ENCODE data around the gene ANKRD33B.
"Not testable (repeated sequence)": the region's sequence is repeated elsewhere in the genome, so short reads cannot be mapped to it uniquely, and the experiment has no call there.

The ANKRD33B gene

DNA sequence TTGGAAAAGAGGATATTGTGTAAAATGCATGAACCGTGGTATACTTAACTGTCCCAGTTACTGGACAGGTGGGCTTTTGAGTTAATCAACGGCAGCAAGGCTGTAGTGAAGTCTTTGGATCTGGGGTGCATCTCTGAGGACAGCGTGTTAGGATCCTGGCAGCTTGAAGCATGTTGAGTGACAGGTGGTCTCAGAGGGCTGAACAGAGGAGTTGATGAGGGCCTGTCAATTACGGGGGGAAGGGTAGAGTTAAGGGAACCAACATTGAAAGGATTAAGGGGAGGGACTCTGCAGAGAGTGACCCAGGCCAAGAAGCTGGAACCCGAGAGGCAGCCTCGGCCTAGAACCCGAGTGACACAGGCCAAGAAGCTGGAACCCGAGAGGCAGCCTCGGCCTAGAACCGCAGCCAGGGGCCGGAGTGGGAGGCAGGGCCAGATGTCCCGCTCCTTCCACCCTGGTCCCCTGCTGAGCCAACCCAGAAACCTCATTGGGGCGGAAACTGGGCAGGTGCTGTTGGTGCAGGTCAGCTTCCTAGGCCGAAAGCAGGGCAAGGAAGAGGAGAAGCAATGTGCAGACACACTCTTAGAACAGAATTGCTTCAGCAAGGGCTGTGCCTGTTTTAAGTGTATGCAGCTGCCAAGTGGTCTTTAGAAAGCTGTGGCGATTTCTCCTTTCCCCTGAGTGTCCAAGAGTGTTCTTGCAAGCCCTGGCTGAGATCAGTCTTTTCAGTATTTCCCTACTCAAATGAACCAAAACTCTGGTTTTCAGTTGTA lies 62.0 kb downstream of the ANKRD33B start:
- no peak overlapping the region for H3K27ac ChIP-seq (ENCODE audit: low read depth, low read length)
- no peaks in the 10 kb centered on the region for H3K36me3 ChIP-seq (ENCODE audit: insufficient read depth, low read length)
- H3K27me3 ChIP-seq (ENCODE audit: insufficient read depth, low read length), result no peaks in the 10 kb centered on the region
- 87% methylated on average over 15 of the region's 15 CpGs for WGBS
- H3K9me3 ChIP-seq (ENCODE audit: insufficient read depth, low read depth, low read length), result no peaks in the 10 kb centered on the region
- H3K4me1 ChIP-seq (ENCODE audit: insufficient read depth, low read length), result peaks cover 6% of the 10 kb centered on the region
- no peak overlapping the region for H3K9ac ChIP-seq (ENCODE audit: low read depth, low read length)
- H3K4me3 ChIP-seq (ENCODE audit: low read length), result no peak overlapping the region

DNA sequence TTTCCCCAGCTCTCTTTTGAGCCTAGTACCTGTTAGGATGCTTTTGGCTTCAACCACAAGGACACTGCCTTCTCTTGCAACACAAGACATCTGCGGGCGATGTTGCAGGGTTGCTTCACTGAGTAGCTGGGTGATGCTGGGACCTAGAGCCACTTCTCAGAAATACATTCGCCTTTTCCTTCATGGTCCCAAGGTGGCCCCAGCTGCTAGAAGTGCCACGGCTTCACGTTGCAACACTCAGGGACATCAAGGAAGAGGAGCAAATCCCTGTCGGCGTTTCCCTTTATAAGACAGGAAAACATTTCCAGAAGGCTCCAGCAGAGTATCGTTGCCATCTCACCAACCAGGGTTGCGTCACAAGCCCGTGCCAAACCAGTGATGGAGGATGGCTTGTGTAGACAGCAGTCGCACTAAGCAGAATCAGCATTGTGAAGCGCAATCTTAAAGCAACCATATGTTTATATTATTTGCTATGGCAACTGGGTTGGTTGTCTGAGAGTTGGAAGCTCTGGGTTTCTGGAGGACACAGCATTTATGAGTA lies 62.7 kb downstream of the ANKRD33B start:
- Histone ChIP-seq H3K27ac (ENCODE audit: low read depth, low read length) (no peak overlapping the region), H3K4me1 (ENCODE audit: insufficient read depth, low read length) (peaks cover 11% of the 10 kb centered on the region)
- WGBS, result 92% methylated on average over 12 of the region's 12 CpGs

DNA sequence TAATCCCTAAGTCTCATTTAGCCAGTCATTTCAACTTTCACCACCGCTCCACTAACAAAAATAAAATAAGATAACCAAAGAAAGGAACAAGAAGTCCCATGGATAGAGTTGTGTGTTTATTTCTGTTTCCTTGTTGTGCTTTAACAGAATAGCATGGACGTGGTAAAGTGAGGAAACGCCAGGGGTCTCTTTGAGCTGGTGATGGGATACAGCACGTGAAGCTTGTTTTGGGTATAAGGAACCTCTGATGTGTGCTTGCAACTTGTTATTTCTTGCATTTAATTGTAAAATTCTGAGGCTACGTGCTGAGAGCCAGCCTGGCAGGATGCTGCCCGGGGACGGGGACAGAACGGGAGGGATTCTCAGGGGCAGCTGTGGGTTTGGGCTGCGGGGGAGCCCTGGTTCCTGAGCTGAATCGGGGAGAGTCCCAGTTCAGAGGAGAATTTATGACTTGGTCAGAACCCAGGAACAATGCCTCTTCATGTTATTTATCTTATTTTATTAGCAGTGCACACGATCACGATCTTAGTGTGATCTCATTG lies 63.4 kb downstream of the ANKRD33B start:
- no peaks in the 10 kb centered on the region for H3K36me3 ChIP-seq (ENCODE audit: insufficient read depth, low read length)
- H3K9me3 ChIP-seq (ENCODE audit: insufficient read depth, low read depth, low read length), result no peaks in the 10 kb centered on the region
- WGBS, result 6% methylated on average over 9 of the region's 12 CpGs
- H3K4me1 ChIP-seq (ENCODE audit: insufficient read depth, low read length), result peaks cover 17% of the 10 kb centered on the region
- H3K9ac ChIP-seq (ENCODE audit: low read depth, low read length), result peak overlapping the region; percentile 10
- peak overlapping the region; percentile 51 for H3K4me3 ChIP-seq (ENCODE audit: low read length)
- H3K27ac ChIP-seq (ENCODE audit: low read depth, low read length), result peak overlapping the region; percentile 22; the same call in 1 of the 2 replicates
- H3K27me3 ChIP-seq (ENCODE audit: insufficient read depth, low read length), result no peaks in the 10 kb centered on the region

More for the DNA sequence above, 62.7 kb downstream of the ANKRD33B start:
- Histone ChIP-seq H3K9ac (ENCODE audit: low read depth, low read length) (no peak overlapping the region), H3K27me3 (ENCODE audit: insufficient read depth, low read length) (no peaks in the 10 kb centered on the region), H3K36me3 (ENCODE audit: insufficient read depth, low read length) (no peaks in the 10 kb centered on the region), H3K4me3 (ENCODE audit: low read length) (no peak overlapping the region), H3K9me3 (ENCODE audit: insufficient read depth, low read depth, low read length) (no peaks in the 10 kb centered on the region)

DNA sequence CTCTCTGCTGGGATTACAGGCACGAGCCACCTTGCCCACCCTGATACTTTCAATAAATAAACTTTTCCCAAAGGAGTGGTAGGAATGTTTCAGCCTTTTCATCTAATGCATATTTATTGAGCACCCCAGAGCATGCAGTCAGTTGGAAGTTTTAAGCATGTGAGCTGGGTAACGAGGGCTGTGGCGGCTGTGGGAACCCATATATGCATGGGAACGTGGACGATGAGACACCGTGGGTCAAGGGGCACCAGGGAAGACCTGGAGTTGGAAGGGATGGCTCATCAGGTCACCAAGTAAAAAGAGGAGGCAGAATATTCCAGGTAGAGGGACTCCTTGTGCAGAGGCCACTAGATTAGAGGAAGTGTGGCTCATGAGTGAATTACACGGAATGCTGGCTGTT lies 64.7 kb downstream of the ANKRD33B start:
- H3K27ac ChIP-seq (ENCODE audit: low read depth, low read length), result no peak overlapping the region
- peaks cover 21% of the 10 kb centered on the region for H3K4me1 ChIP-seq (ENCODE audit: insufficient read depth, low read length)
- no peaks in the 10 kb centered on the region for H3K9me3 ChIP-seq (ENCODE audit: insufficient read depth, low read depth, low read length)
- 94% methylated on average over 6 of the region's 7 CpGs for WGBS
- H3K27me3 ChIP-seq (ENCODE audit: insufficient read depth, low read length), result no peaks in the 10 kb centered on the region
- no peak overlapping the region for H3K4me3 ChIP-seq (ENCODE audit: low read length)
- no peaks in the 10 kb centered on the region for H3K36me3 ChIP-seq (ENCODE audit: insufficient read depth, low read length)
- H3K9ac ChIP-seq (ENCODE audit: low read depth, low read length), result no peak overlapping the region

DNA sequence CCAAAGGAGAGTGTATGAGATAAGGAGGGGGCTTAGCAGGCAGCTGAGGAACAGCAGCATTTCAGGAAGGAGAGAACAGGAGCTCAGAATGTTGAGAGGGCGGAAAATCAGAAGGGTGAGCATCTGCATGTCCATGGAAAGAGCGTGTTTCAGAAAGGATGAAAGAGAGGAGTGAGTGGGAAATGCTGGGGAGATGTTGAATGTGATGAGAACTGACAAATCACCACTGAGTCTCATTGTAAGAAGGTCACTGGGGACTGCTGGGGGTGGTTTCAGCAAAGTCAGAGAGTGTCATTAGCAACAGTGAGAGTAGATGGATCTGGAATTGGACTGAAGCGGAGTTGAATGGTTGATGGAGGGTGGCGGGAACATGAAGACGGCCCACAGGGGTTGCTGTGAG lies 65.8 kb downstream of the ANKRD33B start:
- peaks cover 21% of the 10 kb centered on the region for H3K4me1 ChIP-seq (ENCODE audit: insufficient read depth, low read length)
- H3K27ac ChIP-seq (ENCODE audit: low read depth, low read length), result no peak overlapping the region
- WGBS, result 95% methylated on average over 5 of the region's 5 CpGs
- no peaks in the 10 kb centered on the region for H3K27me3 ChIP-seq (ENCODE audit: insufficient read depth, low read length)
- no peaks in the 10 kb centered on the region for H3K36me3 ChIP-seq (ENCODE audit: insufficient read depth, low read length)
- H3K9ac ChIP-seq (ENCODE audit: low read depth, low read length), result no peak overlapping the region
- H3K4me3 ChIP-seq (ENCODE audit: low read length), result no peak overlapping the region
- no peaks in the 10 kb centered on the region for H3K9me3 ChIP-seq (ENCODE audit: insufficient read depth, low read depth, low read length)

DNA sequence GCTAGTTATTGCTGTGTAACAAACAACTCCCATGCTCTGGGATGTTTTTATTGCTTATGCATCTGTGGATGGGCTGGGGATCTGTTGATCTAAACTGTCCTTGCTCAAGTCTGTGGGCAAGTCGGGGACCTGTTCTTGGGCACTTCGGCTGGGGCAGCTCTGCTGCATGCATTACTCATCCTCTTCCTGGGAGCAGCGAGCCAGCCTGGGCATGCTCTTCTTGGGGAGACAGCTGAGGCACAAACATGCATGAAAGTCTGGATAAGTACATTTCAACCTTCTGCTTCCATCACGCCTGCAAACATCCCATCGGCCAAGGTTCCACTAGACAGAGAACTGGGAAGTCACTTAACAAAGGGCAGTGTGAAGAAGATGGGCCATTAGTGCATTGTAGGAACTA lies 66.3 kb downstream of the ANKRD33B start:
- Histone ChIP-seq H3K4me1 (ENCODE audit: insufficient read depth, low read length) (peaks cover 25% of the 10 kb centered on the region), H3K27me3 (ENCODE audit: insufficient read depth, low read length) (no peaks in the 10 kb centered on the region), H3K27ac (ENCODE audit: low read depth, low read length) (no peak overlapping the region), H3K9ac (ENCODE audit: low read depth, low read length) (no peak overlapping the region), H3K4me3 (ENCODE audit: low read length) (no peak overlapping the region), H3K9me3 (ENCODE audit: insufficient read depth, low read depth, low read length) (no peaks in the 10 kb centered on the region), H3K36me3 (ENCODE audit: insufficient read depth, low read length) (no peaks in the 10 kb centered on the region)
- WGBS, result 92% methylated on average over 5 of the region's 5 CpGs

DNA sequence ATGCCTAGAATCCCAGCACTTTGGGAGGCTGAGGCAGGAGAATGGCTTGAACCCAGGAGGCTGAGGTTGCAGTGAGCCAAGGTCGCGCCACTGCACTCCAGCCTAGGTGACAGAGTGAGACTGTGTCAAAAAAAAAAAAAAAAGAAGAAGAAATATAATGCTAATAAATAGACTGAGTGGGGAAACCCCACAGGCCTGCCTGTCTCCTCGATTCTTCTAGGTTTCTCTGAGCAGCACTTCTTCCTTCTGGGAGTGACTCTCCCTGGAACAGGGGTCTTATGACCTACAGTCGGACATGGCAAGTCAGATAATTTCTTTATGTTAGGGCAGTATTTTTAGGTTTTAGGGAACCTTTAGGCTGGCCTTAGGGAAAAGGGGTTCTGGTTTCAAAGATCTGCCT lies 66.9 kb downstream of the ANKRD33B start:
- WGBS, result 87% methylated on average over 4 of the region's 4 CpGs
- H3K27me3 ChIP-seq (ENCODE audit: insufficient read depth, low read length); H3K4me3 ChIP-seq (ENCODE audit: low read length); H3K27ac ChIP-seq (ENCODE audit: low read depth, low read length); H3K36me3 ChIP-seq (ENCODE audit: insufficient read depth, low read length); H3K9ac ChIP-seq (ENCODE audit: low read depth, low read length); H3K9me3 ChIP-seq (ENCODE audit: insufficient read depth, low read depth, low read length): not testable (repeated sequence)
- peaks cover 31% of the 10 kb centered on the region for H3K4me1 ChIP-seq (ENCODE audit: insufficient read depth, low read length)

DNA sequence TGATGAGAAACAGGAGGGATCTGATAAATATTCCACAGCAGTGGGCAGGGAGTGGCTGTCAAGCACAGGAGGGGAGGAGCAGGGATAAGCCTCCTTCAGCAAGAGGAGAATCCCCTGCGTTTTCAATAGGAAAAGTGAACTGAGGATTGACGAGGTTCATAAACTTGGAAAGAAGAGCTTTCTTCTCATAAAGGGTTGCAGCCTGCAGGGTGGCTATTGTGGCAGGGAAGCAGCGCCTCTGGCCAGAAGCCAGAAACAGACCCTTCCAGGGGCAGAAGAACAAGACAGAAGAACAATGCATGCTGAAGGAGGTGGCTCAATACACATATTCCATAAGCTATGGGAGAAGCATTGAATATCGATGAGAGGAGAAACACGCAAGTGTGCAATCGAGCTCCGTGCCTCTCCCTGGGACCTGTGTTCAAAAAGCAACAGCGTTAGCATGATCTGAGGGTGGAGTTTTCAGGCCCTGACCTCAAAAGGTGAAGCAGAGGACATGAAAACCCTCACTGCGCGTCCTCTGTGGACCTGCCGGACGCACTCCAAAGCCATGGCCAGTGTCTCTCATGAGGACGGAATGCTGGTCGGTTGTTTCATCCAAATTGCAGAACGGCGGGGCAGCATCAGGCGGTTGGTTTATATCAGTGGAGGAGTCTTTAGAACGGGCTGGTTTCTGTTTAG lies 67.6 kb downstream of the ANKRD33B start:
- WGBS, result 83% methylated on average over 18 of the region's 18 CpGs
- Histone ChIP-seq H3K27ac (ENCODE audit: low read depth, low read length) (no peak overlapping the region), H3K9ac (ENCODE audit: low read depth, low read length) (no peak overlapping the region), H3K4me3 (ENCODE audit: low read length) (no peak overlapping the region), H3K27me3 (ENCODE audit: insufficient read depth, low read length) (no peaks in the 10 kb centered on the region), H3K9me3 (ENCODE audit: insufficient read depth, low read depth, low read length) (no peaks in the 10 kb centered on the region), H3K36me3 (ENCODE audit: insufficient read depth, low read length) (no peaks in the 10 kb centered on the region), H3K4me1 (ENCODE audit: insufficient read depth, low read length) (peaks cover 38% of the 10 kb centered on the region)

DNA sequence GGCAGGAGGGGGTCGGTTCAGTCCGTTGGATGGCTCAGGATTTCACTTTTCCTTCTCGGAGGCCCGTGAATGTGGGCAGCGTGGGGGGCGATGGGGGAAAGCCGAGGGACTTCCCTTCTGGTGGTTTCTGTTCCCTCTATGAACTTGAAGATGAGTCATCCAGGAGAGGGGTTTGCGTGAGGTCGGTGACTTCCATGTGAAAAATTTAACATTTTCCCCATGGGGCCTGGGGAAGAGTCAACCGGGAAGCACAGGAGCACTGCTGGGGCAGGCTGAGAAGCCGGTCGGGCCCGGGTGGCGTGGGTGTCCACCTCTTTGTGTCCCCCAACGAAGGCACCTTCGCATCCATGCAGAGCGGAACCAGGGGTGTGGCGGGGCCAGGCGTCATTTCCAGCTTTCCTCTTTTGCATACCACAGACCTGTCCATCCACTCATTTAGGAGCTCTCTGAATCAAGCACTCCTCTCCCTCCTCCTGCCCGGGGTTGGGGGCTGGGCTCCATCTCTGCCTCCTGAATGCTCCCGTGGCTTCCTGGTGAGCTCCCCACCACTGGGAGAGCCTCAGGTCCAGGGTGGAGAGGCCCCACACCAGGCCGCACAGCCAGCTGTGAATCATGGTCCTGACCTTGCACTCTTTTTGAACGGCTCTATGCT lies 68.4 kb downstream of the ANKRD33B start:
- H3K4me3 ChIP-seq (ENCODE audit: low read length), result no peak overlapping the region
- H3K9ac ChIP-seq (ENCODE audit: low read depth, low read length), result no peak overlapping the region
- H3K27ac ChIP-seq (ENCODE audit: low read depth, low read length), result no peak overlapping the region; the same call in 1 of the 2 replicates
- H3K36me3 ChIP-seq (ENCODE audit: insufficient read depth, low read length), result no peaks in the 10 kb centered on the region
- 62% methylated on average over 22 of the region's 23 CpGs for WGBS
- H3K4me1 ChIP-seq (ENCODE audit: insufficient read depth, low read length), result peaks cover 40% of the 10 kb centered on the region
- no peaks in the 10 kb centered on the region for H3K27me3 ChIP-seq (ENCODE audit: insufficient read depth, low read length)
- H3K9me3 ChIP-seq (ENCODE audit: insufficient read depth, low read depth, low read length), result no peaks in the 10 kb centered on the region

DNA sequence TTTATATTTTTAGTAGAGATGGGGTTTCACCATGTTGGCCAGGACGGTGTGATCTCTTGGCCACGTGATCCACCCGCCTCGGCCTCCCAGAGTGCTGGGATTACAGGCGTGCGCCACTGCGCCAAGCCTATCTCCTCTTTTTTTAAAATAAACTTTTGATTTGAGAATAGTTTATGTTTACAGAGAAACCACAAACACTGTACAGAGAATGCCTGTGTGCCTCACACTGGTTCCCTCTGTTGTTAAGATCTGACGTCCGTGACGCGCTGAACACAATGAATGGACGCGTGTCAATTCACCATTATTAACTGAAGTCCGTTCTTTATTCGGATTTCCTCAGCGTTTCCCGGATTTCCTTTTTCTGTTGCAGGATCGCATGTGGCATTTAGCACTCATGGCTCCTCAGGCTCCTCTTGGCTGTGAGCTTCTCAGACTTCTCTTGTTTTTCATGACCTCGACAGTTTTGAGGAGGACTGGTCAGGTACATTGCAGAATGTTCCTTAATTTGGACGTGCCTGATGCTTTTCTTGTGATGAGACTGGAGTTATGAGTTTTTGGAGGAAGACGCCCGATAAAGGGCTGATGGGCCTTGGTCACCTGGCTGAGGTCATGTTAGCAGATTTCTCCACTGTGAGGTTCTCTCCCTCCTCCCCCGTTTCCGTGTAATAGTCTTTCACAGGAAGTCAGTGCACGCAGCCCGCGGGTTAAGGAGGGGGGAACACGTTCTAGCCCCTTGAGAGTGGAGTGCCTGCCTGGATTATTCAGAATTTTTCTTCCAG lies 69.6 kb downstream of the ANKRD33B start:
- Histone ChIP-seq H3K27ac (ENCODE audit: low read depth, low read length) (no peak overlapping the region), H3K27me3 (ENCODE audit: insufficient read depth, low read length) (no peaks in the 10 kb centered on the region), H3K36me3 (ENCODE audit: insufficient read depth, low read length) (no peaks in the 10 kb centered on the region), H3K4me1 (ENCODE audit: insufficient read depth, low read length) (peaks cover 44% of the 10 kb centered on the region), H3K9ac (ENCODE audit: low read depth, low read length) (no peak overlapping the region), H3K9me3 (ENCODE audit: insufficient read depth, low read depth, low read length) (no peaks in the 10 kb centered on the region), H3K4me3 (ENCODE audit: low read length) (no peak overlapping the region)
- 91% methylated on average over 25 of the region's 28 CpGs for WGBS

Data from HUES64 (cell line).